Measurements from ENCODE around the gene TYW5.
"Not testable (repeated sequence)": the region's sequence is repeated elsewhere in the genome, so short reads cannot be mapped to it uniquely, and the experiment has no call there.

The TYW5 gene

GRCh38 chr2:199926806-199927205, 28.5 kb downstream of the TYW5 start:
- peaks cover 67% of the 10 kb centered on the region for H3K36me3 ChIP-seq (ENCODE audit: insufficient read depth, low read length)
- no peak overlapping the region for H3K4me3 ChIP-seq

GRCh38 chr2:199923924-199924323, 31.4 kb downstream of the TYW5 start:
- Histone ChIP-seq H3K9ac (ENCODE audit: insufficient read length) (no peak overlapping the region), H3K27ac (no peak overlapping the region), H3K36me3 (ENCODE audit: insufficient read depth, low read length) (peaks cover 64% of the 10 kb centered on the region), H3K4me3 (no peak overlapping the region), H3K9me3 (ENCODE audit: low read depth, low read length) (no peaks in the 10 kb centered on the region)
- TF ChIP-seq FOXP2 (optimal IDR thresholded peaks at IDR 0.05; ENCODE audit: control extremely low read depth, extremely low read length, insufficient read depth): no peak
- no peak for TF ChIP-seq POLR2AphosphoS5 (IDR thresholded peaks at IDR 0.05; ENCODE audit: borderline replicate concordance, low read depth, low read length)
- no peak for TF ChIP-seq EZH2 (IDR thresholded peaks at IDR 0.05)
- DNase-seq (ENCODE audit: low read depth, low spot score): no peak

More at GRCh38 chr2:199926806-199927205, 28.5 kb downstream of the TYW5 start:
- H3K9me3 ChIP-seq (ENCODE audit: low read depth, low read length): no peaks in the 10 kb centered on the region
- no peak overlapping the region for H3K9ac ChIP-seq (ENCODE audit: insufficient read length)
- no peak for TF ChIP-seq EZH2 (IDR thresholded peaks at IDR 0.05)
- TF ChIP-seq POLR2AphosphoS5 (IDR thresholded peaks at IDR 0.05; ENCODE audit: borderline replicate concordance, low read depth, low read length): no peak
- no peak for TF ChIP-seq FOXP2 (optimal IDR thresholded peaks at IDR 0.05; ENCODE audit: control extremely low read depth, extremely low read length, insufficient read depth)
- no peak overlapping the region for H3K27ac ChIP-seq
- DNase-seq (ENCODE audit: low read depth, low spot score): no peak

- DNase-seq (ENCODE audit: low read depth, low spot score): no peak
- no peak overlapping the region for H3K9ac ChIP-seq (ENCODE audit: insufficient read length)
- H3K36me3 ChIP-seq (ENCODE audit: insufficient read depth, low read length): peaks cover 73% of the 10 kb centered on the region
- TF ChIP-seq FOXP2 (optimal IDR thresholded peaks at IDR 0.05; ENCODE audit: control extremely low read depth, extremely low read length, insufficient read depth) (no peak), EZH2 (IDR thresholded peaks at IDR 0.05) (no peak), POLR2AphosphoS5 (IDR thresholded peaks at IDR 0.05; ENCODE audit: borderline replicate concordance, low read depth, low read length) (no peak)
- H3K27ac ChIP-seq: no peak overlapping the region
- no peaks in the 10 kb centered on the region for H3K9me3 ChIP-seq (ENCODE audit: low read depth, low read length)
- H3K4me3 ChIP-seq: no peak overlapping the region
Observed at GRCh38 chr2:199922856-199923255, 32.4 kb downstream of the TYW5 start.

DNA sequence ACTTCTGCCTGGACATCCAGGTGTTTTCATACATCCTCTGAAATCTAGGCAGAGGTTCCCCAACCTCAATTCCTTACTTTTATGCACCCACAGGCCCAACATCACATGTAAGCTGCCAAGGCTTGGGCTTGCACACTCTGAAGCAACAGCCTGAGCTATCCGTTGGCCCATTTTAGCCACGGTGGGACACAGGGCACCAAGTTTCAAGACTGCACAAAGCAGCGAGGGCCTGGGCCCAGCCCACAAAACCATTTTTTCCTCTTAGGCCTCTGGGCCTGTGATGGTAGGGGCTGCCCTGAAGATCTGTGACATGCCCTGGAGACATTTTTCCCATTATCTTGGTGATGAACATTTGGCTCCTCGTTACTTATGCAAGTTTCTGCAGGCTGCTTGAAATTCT, 38.3 kb downstream of the TYW5 start:
- Histone ChIP-seq H3K9ac (ENCODE audit: insufficient read length) (no peak overlapping the region), H3K4me3 (no peak overlapping the region), H3K27ac (no peak overlapping the region), H3K9me3 (ENCODE audit: low read depth, low read length) (no peaks in the 10 kb centered on the region), H3K36me3 (ENCODE audit: insufficient read depth, low read length) (peaks cover 75% of the 10 kb centered on the region)
- DNase-seq (ENCODE audit: low read depth, low spot score): no peak
- TF ChIP-seq EZH2 (IDR thresholded peaks at IDR 0.05) (no peak), FOXP2 (optimal IDR thresholded peaks at IDR 0.05; ENCODE audit: control extremely low read depth, extremely low read length, insufficient read depth) (no peak), POLR2AphosphoS5 (IDR thresholded peaks at IDR 0.05; ENCODE audit: borderline replicate concordance, low read depth, low read length) (no peak)

- Histone ChIP-seq H3K9me3 (ENCODE audit: low read depth, low read length) (no peaks in the 10 kb centered on the region; the same call in 1 of the 2 replicates), H3K9ac (ENCODE audit: insufficient read length) (no peak overlapping the region), H3K36me3 (ENCODE audit: insufficient read depth, low read length) (peaks cover 59% of the 10 kb centered on the region), H3K4me3 (no peak overlapping the region), H3K27ac (no peak overlapping the region)
- no peak for DNase-seq (ENCODE audit: low read depth, low spot score)
- no peak for TF ChIP-seq FOXP2 (optimal IDR thresholded peaks at IDR 0.05; ENCODE audit: control extremely low read depth, extremely low read length, insufficient read depth)
- TF ChIP-seq EZH2 (IDR thresholded peaks at IDR 0.05): no peak
- TF ChIP-seq POLR2AphosphoS5 (IDR thresholded peaks at IDR 0.05; ENCODE audit: borderline replicate concordance, low read depth, low read length): no peak
Observed at GRCh38 chr2:199914372-199914958, 40.8 kb downstream of the TYW5 start.

DNA sequence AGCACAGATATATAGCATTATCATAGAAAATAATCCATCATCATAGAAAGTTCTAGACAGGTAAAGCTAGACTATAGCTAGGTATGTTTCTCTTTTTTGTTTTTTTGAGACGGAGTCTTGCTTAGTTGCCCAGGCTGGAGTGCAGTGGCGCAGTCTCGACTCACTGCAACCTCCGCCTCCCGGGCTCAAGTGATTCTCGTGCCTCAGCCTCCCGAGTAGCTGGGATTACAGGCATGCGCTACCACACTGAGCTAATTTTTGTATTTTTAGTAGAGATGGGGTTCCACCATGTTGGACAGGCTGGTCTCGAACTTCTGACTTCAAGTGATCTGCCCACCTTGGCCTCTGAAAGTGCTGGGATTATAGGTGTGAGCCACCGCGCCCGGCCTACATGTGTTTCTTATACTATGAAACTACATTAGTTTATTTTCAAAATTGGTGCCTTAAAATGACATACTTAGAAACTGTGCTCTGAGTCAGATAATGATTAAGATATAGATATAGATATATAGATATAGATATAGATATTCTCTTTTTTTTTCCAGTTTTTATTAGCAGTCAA, 42.7 kb downstream of the TYW5 start:
- peak overlapping the region; percentile 93 for H3K4me3 ChIP-seq
- not testable (repeated sequence) for H3K9me3 ChIP-seq (ENCODE audit: low read depth, low read length); H3K27ac ChIP-seq; DNase-seq (ENCODE audit: low read depth, low spot score)
- H3K9ac ChIP-seq (ENCODE audit: insufficient read length): peak overlapping the region; percentile 91
- peaks cover 42% of the 10 kb centered on the region for H3K36me3 ChIP-seq (ENCODE audit: insufficient read depth, low read length)

- Histone ChIP-seq H3K36me3 (ENCODE audit: insufficient read depth, low read length) (peaks cover 34% of the 10 kb centered on the region), H3K4me3 (peak overlapping the region; percentile 93), H3K9ac (ENCODE audit: insufficient read length) (peak overlapping the region; percentile 91), H3K9me3 (ENCODE audit: low read depth, low read length) (no peaks in the 10 kb centered on the region; the same call in 1 of the 2 replicates), H3K27ac (peak overlapping the region; percentile 81; the same call in 1 of the 2 replicates)
- DNase-seq (ENCODE audit: low read depth, low spot score): no peak
- TF ChIP-seq FOXP2 (optimal IDR thresholded peaks at IDR 0.05; ENCODE audit: control extremely low read depth, extremely low read length, insufficient read depth) (no peak), POLR2AphosphoS5 (IDR thresholded peaks at IDR 0.05; ENCODE audit: borderline replicate concordance, low read depth, low read length) (no peak), EZH2 (IDR thresholded peaks at IDR 0.05) (no peak)
Observed at GRCh38 chr2:199911877-199912161, 43.5 kb downstream of the TYW5 start.

GRCh38 chr2:199911052-199911876, 44.0 kb downstream of the TYW5 start, which contains the start of gene C2orf69:
TSS of gene C2orf69 (plus strand) at chr2:199911293. CDS start at chr2:199911439, 146 bp downstream.
- peak within 1 kb of the TSS; percentile 91 for H3K9ac ChIP-seq (ENCODE audit: insufficient read length)
- peak; percentile 96 for DNase-seq (ENCODE audit: low read depth, low spot score)
- H3K4me3 ChIP-seq: peak within 1 kb of the TSS; percentile 93
- peak within 1 kb of the TSS; percentile 82 for H3K27ac ChIP-seq
- TF ChIP-seq FOXP2 (optimal IDR thresholded peaks at IDR 0.05; ENCODE audit: control extremely low read depth, extremely low read length, insufficient read depth): no peak
- TF ChIP-seq POLR2AphosphoS5 (IDR thresholded peaks at IDR 0.05; ENCODE audit: borderline replicate concordance, low read depth, low read length): peak; percentile 90
- no peaks in the 10 kb centered on the region; the same call in 1 of the 2 replicates for H3K9me3 ChIP-seq (ENCODE audit: low read depth, low read length)
- peaks cover 29% of the 10 kb centered on the region for H3K36me3 ChIP-seq (ENCODE audit: insufficient read depth, low read length)

Measured in SK-N-MC (cell line).